KOPT-K1 (cell line): ENCODE measurements around the gene SLC12A3.

Experiments
- H3K27ac ChIP-seq: fragments of 200-600 bp; sonication (generic); 2 replicates; pipeline ENCODE4 v1.5.1; 2016; ENCODE audit warnings: antibody characterized with exemption, mild to moderate bottlenecking, low read depth, low read length; ENCODE audit not compliant: poor library complexity, severe bottlenecking
- H3K36me3 ChIP-seq: fragments of 200-600 bp; sonication (generic); 2 replicates; pipeline ENCODE4 v1.5.1; 2017; ENCODE audit warnings: antibody characterized with exemption, mild to moderate bottlenecking, low read length, moderate library complexity; ENCODE audit not compliant: insufficient read depth
- H3K9me3 ChIP-seq: fragments of 200-600 bp; sonication (generic); 2 replicates; pipeline ENCODE4 v1.5.1; 2017; ENCODE audit warnings: antibody characterized with exemption, low read length, mild to moderate bottlenecking; ENCODE audit not compliant: insufficient read depth, poor library complexity, severe bottlenecking

Gene SLC12A3

GRCh38 chr16:56944954-56945839, 80.2 kb downstream of the SLC12A3 start:
- peak overlapping the region; percentile 10 for H3K27ac ChIP-seq
- H3K36me3 ChIP-seq = peaks cover 67% of the 10 kb centered on the region
- no peaks in the 10 kb centered on the region for H3K9me3 ChIP-seq

DNA sequence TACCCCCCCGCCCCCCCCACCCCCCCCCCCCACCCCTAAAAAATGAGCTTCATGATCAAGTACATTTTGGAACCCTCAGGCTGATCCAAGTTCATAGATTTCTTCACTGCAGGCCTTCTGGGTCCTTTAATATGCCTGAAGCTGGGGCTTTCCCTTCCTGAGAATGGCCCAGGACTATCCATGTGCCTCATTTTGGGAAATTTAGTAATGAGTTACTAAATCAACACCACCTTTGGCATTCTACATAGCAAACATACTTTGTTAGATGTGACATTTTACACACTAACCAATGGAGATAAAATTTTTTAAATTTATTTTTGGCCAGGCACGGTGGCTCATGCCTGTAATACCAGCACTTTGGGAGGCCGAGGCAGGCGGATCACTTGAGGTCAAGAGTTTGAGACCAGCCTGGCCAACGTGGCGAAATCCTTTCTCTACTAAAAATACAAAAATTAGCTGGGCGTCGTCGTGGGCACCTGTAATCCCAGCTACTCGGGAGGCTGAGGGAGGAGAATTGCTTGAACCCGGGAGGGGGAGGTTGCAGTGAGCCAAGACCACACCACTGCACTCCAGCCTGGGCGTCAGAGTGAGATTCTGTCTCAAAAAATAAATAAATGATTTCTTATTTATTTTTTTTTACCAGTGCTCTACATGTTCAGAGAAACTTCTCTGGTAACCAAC, 81.0 kb downstream of the SLC12A3 start:
- no peaks in the 10 kb centered on the region for H3K9me3 ChIP-seq
- H3K36me3 ChIP-seq = peaks cover 59% of the 10 kb centered on the region
- no peak overlapping the region for H3K27ac ChIP-seq

DNA sequence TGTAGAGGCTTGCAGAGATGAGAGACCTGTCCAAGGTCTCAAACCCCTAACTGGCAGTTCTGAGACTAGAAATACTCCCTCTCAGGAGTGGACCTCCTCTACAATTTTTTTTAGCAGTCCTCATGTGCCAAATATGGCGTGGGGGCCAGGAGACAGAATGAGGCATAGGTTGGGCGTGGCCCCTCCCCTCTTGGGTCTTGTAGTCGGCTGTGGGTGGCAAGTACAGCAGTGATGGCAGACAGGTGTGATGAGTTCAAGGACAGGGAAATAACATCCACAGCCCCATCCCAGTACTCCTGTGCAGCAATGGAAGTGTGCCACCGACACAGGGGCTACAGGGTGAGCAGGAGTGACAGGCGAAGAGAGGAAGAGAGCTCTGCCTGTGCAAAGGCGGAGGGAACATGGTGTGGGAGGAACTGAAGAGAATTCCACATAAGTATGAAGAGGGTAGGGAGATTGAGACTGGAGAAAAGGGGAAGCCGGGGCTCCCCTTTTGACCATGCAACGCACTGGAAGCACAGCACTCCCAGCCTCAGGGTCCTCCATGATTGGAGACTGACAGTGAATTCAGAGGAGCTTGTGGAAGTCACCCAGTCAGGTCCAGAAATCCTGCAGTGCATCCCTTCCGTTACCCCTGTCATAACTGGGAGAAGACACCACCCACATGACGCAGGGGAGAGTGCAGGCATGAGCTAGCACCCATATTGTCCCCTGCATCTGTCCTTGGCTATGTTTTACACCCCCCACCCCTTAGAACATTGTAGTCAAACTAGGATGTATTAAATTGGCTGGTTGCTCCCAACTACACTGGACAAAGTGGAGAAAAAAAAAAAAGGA, 82.0 kb downstream of the SLC12A3 start:
- no peaks in the 10 kb centered on the region for H3K9me3 ChIP-seq
- peaks cover 49% of the 10 kb centered on the region for H3K36me3 ChIP-seq
- H3K27ac ChIP-seq = no peak overlapping the region

DNA sequence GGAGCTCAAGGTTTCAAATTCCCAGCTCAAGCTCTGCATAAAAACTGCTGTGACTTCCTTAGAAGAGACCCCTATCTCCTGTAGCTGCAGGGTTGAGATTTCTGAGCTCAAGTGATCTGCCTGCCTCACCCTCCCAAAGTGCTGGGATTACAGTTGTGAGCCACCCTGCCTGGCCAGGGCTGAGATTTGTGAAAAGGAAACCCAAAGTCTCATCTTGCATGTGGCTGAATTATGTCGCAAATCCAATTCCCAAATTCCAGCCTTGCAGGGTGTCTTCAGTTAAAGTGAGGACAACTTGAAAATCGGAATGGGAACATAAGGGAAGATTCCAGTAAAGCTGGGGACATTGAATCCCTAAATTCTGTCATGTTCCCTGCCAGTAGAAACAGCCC, 82.6 kb downstream of the SLC12A3 start:
- H3K27ac ChIP-seq = no peak overlapping the region
- H3K36me3 ChIP-seq = peaks cover 43% of the 10 kb centered on the region
- no peaks in the 10 kb centered on the region for H3K9me3 ChIP-seq

- Histone ChIP-seq H3K27ac (no peak overlapping the region), H3K9me3 (no peaks in the 10 kb centered on the region), H3K36me3 (peaks cover 36% of the 10 kb centered on the region)
Observed at GRCh38 chr16:56948234-56948633, 83.2 kb downstream of the SLC12A3 start.

GRCh38 chr16:56950051-56950450, 85.0 kb downstream of the SLC12A3 start:
- Histone ChIP-seq H3K27ac (no peak overlapping the region), H3K9me3 (no peaks in the 10 kb centered on the region), H3K36me3 (peaks cover 18% of the 10 kb centered on the region)

- Histone ChIP-seq H3K36me3 (peaks cover 14% of the 10 kb centered on the region), H3K9me3 (no peaks in the 10 kb centered on the region), H3K27ac (no peak overlapping the region)
Observed at GRCh38 chr16:56950455-56950854, 85.4 kb downstream of the SLC12A3 start.

DNA sequence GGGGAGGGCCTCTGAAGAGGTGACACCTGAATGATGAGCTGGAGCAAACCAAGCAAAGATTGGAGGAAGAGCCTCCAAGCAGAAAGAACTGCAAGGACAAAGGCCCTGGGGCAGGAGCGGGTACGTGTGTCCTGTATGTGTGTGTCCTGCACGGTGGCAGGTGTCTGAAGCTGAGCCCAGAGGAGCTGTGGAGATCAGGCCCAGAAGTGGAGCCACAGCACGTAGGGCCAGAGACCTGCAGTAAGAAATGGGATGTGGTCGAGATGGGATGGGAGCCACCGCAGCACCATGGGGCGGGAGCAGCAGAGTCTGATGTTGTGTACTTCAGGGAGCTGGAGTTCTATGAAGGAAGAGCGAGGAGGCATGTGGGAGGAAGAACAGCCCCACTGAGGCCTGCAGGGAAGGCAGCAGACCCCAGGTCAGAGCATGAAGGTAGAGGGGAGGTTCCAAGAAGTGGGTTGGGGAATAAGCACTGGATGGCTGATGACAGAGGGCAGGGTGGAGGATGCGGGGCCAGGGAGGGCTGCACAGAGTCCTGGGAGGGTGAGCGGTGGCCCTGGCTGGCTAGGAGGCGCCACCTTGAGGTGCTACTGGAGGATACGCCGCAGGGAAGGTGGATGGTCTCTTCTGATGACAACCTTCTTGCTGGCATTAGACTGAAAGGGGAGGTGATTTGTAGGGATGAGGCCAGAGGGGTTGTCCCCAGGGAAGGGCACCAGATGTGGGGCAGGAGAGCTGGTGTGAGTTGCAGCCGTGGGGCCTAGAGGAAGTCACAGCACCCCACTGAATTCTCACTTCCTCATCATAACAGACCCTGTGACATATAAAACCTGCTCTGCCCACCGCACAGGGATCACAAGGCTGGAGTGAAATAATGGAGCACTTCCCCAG, 86.1 kb downstream of the SLC12A3 start:
- H3K36me3 ChIP-seq = peaks cover 9% of the 10 kb centered on the region; the same call in 1 of the 2 replicates
- H3K9me3 ChIP-seq = no peaks in the 10 kb centered on the region
- no peak overlapping the region for H3K27ac ChIP-seq

DNA sequence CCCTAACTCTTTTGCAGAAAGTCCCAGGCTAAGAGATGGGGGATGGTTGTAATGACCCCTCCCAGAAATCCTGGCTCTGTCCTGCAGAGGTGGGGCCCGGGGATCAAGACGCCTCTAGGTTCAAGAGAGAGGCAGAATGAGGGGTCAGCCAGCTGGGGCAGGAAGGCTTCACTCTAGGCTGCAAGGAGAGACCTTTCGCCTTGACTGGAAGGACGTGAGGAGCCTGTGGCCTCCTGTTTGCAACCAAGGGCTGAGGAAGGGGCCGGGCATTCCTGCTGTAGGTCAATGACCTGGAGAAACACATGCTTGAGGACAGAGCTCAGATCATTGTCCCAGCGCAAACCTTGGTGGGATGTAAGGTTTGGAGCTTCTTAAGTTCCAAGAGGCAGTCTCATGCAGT, 88.0 kb downstream of the SLC12A3 start:
- H3K36me3 ChIP-seq = no peaks in the 10 kb centered on the region
- no peaks in the 10 kb centered on the region for H3K9me3 ChIP-seq
- no peak overlapping the region for H3K27ac ChIP-seq

DNA sequence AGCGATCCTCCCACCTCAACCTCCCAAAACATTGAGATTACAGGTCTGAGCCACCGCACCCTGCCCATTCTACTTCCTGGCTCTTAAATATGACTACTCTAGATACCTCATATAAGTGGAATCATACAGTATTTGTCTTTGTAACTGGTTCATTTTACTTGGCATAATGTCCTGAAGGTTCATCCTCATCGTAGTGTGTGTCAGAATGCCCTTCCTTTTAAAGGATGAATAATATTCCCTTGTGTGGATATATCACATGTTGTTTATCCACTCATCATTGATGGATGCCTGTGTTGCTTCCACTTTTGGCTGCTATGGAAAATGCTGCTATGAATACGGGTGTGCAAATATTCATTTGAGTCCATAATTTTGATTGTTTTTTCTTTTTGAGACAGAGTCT, 91.1 kb downstream of the SLC12A3 start:
- no peaks in the 10 kb centered on the region for H3K36me3 ChIP-seq
- no peaks in the 10 kb centered on the region for H3K9me3 ChIP-seq
- no peak overlapping the region for H3K27ac ChIP-seq

DNA sequence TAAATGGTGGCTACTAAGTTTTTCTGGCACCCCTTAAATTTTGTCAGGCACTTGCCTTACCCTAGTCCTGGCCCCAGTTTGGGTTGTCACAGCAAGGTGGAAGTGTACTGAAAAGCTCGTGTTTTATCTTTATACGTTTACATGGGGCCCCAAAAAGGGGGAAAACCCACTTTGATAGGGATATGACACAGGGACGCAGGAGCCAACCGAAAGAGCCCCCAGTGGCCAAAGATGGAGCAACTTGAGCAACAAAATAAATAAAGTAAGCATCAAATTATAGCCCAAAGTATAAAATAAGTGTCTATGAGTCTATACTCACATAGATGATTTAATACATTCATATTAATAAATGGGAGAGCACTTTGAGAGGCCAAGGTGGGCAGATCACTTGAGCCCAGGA, 91.7 kb downstream of the SLC12A3 start:
- Histone ChIP-seq H3K27ac (no peak overlapping the region), H3K9me3 (no peaks in the 10 kb centered on the region)

DNA sequence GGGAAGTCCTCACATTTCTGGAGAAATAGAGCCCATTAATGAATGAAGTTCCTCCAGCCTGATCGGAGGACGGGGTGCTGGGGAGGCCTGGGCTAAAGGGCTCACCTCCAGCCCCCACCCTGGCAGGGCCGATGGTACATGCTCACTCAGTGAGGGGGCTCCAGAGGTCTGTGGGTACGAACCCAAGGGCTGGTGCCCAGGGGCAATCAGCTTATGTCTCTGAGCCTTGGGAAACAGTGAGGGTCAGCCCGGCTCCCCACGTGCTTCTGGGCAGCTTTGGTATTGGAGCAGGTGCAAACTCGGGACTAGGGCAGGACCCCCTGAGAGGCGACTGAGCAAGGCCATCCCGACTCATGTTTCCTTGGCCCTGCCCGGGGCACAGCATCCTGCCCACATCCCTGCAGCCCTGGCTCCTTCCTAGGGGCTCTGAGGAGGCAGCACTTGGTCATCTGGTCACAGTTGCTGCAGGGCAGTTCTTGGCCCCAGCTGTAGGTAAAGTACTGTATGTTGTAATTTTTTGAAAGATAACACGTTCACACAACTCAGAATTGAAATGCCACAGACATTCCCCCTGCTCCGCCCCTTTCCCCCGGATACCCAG, 95.8 kb downstream of the SLC12A3 start:
- Histone ChIP-seq H3K36me3 (no peaks in the 10 kb centered on the region), H3K9me3 (no peaks in the 10 kb centered on the region), H3K27ac (no peak overlapping the region)

More for the DNA sequence above, 91.7 kb downstream of the SLC12A3 start:
- H3K36me3 ChIP-seq = no peaks in the 10 kb centered on the region

DNA sequence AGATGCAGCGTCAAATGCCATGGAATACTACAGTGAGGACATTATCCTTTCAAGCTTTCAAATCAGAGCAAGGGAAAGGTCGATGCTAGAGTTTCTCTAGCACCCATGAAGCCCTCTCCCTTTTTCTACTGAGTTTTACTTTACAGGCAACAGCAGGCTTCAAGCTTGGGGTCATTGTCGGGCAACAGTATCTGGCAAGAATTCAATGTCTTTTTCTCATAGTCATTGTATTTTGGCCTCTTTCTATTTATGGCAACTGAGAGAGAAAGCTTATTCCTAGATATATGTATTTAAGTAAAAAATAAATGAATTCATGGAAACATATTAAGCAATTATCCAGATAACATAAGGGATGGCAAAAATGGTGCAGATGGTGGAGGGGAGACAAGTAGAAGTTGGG, 96.4 kb downstream of the SLC12A3 start:
- Histone ChIP-seq H3K36me3 (no peaks in the 10 kb centered on the region), H3K27ac (no peak overlapping the region), H3K9me3 (no peaks in the 10 kb centered on the region)

- Histone ChIP-seq H3K27ac (no peak within 1 kb of the TSS), H3K9me3 (no peaks in the 10 kb centered on the region), H3K36me3 (no peaks in the 10 kb centered on the region)
Observed at GRCh38 chr16:56961851-56962281, 96.9 kb downstream of the SLC12A3 start, which contains the start of gene CETP. CETP (plus strand) TSS chr16:56961950; CDS start chr16:56961980, 30 bp downstream.
